K562 (cell line): ENCODE results near the gene LMAN2. TPM values are rescaled to one million over a fixed set of nuclear protein-coding genes. Genes with fewer than 3 reads are reported as not detected.

Source experiments
- CBFB ChIP-seq: sonication (generic); formaldehyde crosslinking; IDR thresholded peaks from 2 replicates; pipeline ENCODE4 v1.4.0; 2020; ENCODE audit warnings: mild to moderate bottlenecking, missing genetic modification reagents
- HLTF ChIP-seq: fragments of 450-650 bp; IDR thresholded peaks from 2 replicates; pipeline ENCODE4 v1.6.1; 2016
- HOXB6 ChIP-seq: fragments of 250-450 bp; sonication (Bioruptor Pico); IDR thresholded peaks from 2 replicates; pipeline ENCODE4 v1.5.1; 2022; ENCODE audit warnings: mild to moderate bottlenecking, borderline replicate concordance
- KDM1A ChIP-seq, 2 experiments: fragments of 450-650 bp; IDR thresholded peaks; 2 replicates each; pipeline ENCODE4 v1.6.1; 2016; ENCODE audit warnings: mild to moderate bottlenecking in 2 of 2
- MECOM ChIP-seq: fragments of 250-450 bp; sonication (Bioruptor Pico); IDR thresholded peaks from 2 replicates; pipeline ENCODE4 v1.8.0; 2022; ENCODE audit warnings: inconsistent platforms
- MTA1 ChIP-seq: fragments of 450-650 bp; IDR thresholded peaks from 2 replicates; pipeline ENCODE4 v1.6.1; 2017; ENCODE audit warnings: borderline replicate concordance
- NCOA4 ChIP-seq: fragments of 450-650 bp; IDR thresholded peaks from 2 replicates; pipeline ENCODE4 v1.6.1; 2018; ENCODE audit warnings: mild to moderate bottlenecking; ENCODE audit not compliant: partially characterized antibody
- SNIP1 ChIP-seq: fragments of 450-650 bp; IDR thresholded peaks from 2 replicates; pipeline ENCODE4 v1.7.1; 2017; ENCODE audit warnings: low read depth, mild to moderate bottlenecking
- SPI1 ChIP-seq: IDR thresholded peaks from 2 replicates; pipeline ENCODE4 v1.6.1; 2011; ENCODE audit warnings: low read depth, low read length, control low read depth, borderline replicate concordance
- SRSF1 ChIP-seq: fragments of 200-400 bp; formaldehyde crosslinking; IDR thresholded peaks from 2 replicates; pipeline ENCODE4 v1.6.1; 2017; ENCODE audit warnings: mild to moderate bottlenecking, low read depth, low read length, moderate library complexity
- SUPT5H ChIP-seq: fragments of 450-650 bp; IDR thresholded peaks from 2 replicates; pipeline ENCODE4 v1.6.1; 2016
- TRIM24 ChIP-seq, 2 experiments: fragments of 450-650 bp; IDR thresholded peaks; 2 replicates each; pipeline ENCODE4 v1.6.1; 2016
- ZNF766 ChIP-seq: fragments of 200-800 bp; sonication (Bioruptor generic); conservative IDR thresholded peaks from 2 replicates; pipeline ENCODE4 v1.6.1; 2016; ENCODE audit warnings: missing genetic modification characterization, missing compliant biosample characterization
- polyA plus RNA-seq, 8 experiments: library from polyadenylated mRNA; depleted of rRNA in 4 of 8; stranded (reverse) in 5 of 8; unstranded in 3 of 8; fragments of >200 nt; fragmentation: Nextera tagmentation in 2 of 8; fragmentation: Illumina TruSeq in 1 of 8; extraction: Ambion mirVana in 2 of 8; extraction: Trizol in 1 of 8; gene quantifications; 2 replicates each; pipeline versions ENCODE4 v1.2.1 to v1.2.3, GENCODE V29; 2011 to 2014; ENCODE audit warnings: inconsistent platforms in 1 of 8, missing spikeins in 1 of 8
- total RNA-seq, 7 experiments: library from RNA; depleted of rRNA in 6 of 7; stranded (reverse); fragments of >200 nt in 6 of 7; fragmentation: Illumina TruSeq in 2 of 7; extraction: Trizol in 2 of 7; gene quantifications; 2 replicates each; pipeline versions ENCODE4 v1.2.1 to v1.2.3, GENCODE V29; 2011 to 2021; ENCODE audit warnings: low replicate concordance in 1 of 7
- TF ChIP-seq, protein P1 (sequence below): fragments of 250-450 bp; sonication (Bioruptor Pico); IDR thresholded peaks from 2 replicates; pipeline ENCODE4 v1.5.0; 2020; ENCODE audit warnings: mild to moderate bottlenecking
- TF ChIP-seq, protein P2 (sequence below): fragments of 450-650 bp; IDR thresholded peaks from 2 replicates; pipeline ENCODE4 v1.6.1; 2016; ENCODE audit warnings: mild to moderate bottlenecking, moderate library complexity

The LMAN2 gene
- total and polyA plus RNA-seq, 9 of the 15 experiments (the other 6 are each of a cell fraction or from before 2014, with no cell fraction given), result 2.7 to 254 (median 136) TPM

GRCh38 chr5:177378884-177379883, 27.7 kb upstream of the LMAN2 start (continued):
- TF ChIP-seq, protein P1, sequence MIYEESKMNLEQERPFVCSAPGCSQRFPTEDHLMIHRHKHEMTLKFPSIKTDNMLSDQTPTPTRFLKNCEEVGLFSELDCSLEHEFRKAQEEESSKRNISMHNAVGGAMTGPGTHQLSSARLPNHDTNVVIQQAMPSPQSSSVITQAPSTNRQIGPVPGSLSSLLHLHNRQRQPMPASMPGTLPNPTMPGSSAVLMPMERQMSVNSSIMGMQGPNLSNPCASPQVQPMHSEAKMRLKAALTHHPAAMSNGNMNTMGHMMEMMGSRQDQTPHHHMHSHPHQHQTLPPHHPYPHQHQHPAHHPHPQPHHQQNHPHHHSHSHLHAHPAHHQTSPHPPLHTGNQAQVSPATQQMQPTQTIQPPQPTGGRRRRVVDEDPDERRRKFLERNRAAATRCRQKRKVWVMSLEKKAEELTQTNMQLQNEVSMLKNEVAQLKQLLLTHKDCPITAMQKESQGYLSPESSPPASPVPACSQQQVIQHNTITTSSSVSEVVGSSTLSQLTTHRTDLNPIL (CRISPR knock-in tag), result peak; percentile 68; the same call in 1 of the 2 replicates
- TF ChIP-seq NCOA4 (peak; percentile 89), SPI1 (no peak), CBFB (CRISPR knock-in tag) (no peak), SRSF1 (no peak), MTA1 (peak; percentile 89), SNIP1 (0 out of 2 replicates have a peak, but pooled peaks have one; percentile 52), SUPT5H (0 out of 2 replicates have a peak, but pooled peaks have one; percentile 35), TRIM24 (IDR thresholded peaks at IDR 0.05) (peak; percentile 31 to 60; a peak in 2 of 4 replicates), HLTF (peak; percentile 96), MECOM (CRISPR knock-in tag) (peak; percentile 56), KDM1A (IDR thresholded peaks at IDR 0.05) (peak in 1 of 2 experiments; percentile 48; a peak in 1 of 4 replicates), HOXB6 (CRISPR knock-in tag) (0 out of 2 replicates have a peak, but pooled peaks have one; percentile 3), ZNF766 (CRISPR knock-in tag) (peak; percentile 50; the same call in 1 of the 2 replicates)
- TF ChIP-seq, protein P2, sequence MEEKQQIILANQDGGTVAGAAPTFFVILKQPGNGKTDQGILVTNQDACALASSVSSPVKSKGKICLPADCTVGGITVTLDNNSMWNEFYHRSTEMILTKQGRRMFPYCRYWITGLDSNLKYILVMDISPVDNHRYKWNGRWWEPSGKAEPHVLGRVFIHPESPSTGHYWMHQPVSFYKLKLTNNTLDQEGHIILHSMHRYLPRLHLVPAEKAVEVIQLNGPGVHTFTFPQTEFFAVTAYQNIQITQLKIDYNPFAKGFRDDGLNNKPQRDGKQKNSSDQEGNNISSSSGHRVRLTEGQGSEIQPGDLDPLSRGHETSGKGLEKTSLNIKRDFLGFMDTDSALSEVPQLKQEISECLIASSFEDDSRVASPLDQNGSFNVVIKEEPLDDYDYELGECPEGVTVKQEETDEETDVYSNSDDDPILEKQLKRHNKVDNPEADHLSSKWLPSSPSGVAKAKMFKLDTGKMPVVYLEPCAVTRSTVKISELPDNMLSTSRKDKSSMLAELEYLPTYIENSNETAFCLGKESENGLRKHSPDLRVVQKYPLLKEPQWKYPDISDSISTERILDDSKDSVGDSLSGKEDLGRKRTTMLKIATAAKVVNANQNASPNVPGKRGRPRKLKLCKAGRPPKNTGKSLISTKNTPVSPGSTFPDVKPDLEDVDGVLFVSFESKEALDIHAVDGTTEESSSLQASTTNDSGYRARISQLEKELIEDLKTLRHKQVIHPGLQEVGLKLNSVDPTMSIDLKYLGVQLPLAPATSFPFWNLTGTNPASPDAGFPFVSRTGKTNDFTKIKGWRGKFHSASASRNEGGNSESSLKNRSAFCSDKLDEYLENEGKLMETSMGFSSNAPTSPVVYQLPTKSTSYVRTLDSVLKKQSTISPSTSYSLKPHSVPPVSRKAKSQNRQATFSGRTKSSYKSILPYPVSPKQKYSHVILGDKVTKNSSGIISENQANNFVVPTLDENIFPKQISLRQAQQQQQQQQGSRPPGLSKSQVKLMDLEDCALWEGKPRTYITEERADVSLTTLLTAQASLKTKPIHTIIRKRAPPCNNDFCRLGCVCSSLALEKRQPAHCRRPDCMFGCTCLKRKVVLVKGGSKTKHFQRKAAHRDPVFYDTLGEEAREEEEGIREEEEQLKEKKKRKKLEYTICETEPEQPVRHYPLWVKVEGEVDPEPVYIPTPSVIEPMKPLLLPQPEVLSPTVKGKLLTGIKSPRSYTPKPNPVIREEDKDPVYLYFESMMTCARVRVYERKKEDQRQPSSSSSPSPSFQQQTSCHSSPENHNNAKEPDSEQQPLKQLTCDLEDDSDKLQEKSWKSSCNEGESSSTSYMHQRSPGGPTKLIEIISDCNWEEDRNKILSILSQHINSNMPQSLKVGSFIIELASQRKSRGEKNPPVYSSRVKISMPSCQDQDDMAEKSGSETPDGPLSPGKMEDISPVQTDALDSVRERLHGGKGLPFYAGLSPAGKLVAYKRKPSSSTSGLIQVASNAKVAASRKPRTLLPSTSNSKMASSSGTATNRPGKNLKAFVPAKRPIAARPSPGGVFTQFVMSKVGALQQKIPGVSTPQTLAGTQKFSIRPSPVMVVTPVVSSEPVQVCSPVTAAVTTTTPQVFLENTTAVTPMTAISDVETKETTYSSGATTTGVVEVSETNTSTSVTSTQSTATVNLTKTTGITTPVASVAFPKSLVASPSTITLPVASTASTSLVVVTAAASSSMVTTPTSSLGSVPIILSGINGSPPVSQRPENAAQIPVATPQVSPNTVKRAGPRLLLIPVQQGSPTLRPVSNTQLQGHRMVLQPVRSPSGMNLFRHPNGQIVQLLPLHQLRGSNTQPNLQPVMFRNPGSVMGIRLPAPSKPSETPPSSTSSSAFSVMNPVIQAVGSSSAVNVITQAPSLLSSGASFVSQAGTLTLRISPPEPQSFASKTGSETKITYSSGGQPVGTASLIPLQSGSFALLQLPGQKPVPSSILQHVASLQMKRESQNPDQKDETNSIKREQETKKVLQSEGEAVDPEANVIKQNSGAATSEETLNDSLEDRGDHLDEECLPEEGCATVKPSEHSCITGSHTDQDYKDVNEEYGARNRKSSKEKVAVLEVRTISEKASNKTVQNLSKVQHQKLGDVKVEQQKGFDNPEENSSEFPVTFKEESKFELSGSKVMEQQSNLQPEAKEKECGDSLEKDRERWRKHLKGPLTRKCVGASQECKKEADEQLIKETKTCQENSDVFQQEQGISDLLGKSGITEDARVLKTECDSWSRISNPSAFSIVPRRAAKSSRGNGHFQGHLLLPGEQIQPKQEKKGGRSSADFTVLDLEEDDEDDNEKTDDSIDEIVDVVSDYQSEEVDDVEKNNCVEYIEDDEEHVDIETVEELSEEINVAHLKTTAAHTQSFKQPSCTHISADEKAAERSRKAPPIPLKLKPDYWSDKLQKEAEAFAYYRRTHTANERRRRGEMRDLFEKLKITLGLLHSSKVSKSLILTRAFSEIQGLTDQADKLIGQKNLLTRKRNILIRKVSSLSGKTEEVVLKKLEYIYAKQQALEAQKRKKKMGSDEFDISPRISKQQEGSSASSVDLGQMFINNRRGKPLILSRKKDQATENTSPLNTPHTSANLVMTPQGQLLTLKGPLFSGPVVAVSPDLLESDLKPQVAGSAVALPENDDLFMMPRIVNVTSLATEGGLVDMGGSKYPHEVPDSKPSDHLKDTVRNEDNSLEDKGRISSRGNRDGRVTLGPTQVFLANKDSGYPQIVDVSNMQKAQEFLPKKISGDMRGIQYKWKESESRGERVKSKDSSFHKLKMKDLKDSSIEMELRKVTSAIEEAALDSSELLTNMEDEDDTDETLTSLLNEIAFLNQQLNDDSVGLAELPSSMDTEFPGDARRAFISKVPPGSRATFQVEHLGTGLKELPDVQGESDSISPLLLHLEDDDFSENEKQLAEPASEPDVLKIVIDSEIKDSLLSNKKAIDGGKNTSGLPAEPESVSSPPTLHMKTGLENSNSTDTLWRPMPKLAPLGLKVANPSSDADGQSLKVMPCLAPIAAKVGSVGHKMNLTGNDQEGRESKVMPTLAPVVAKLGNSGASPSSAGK, result peak; percentile 92
